Fibroblast of lung (primary cell): ENCODE measurements around the gene TENM4.

Experiments
- EZH2 ChIP-seq: IDR thresholded peaks from 2 replicates; pipeline ENCODE4 v1.5.1; 2012; ENCODE audit warnings: low read length, control low read depth, mild to moderate bottlenecking; ENCODE audit errors: missing control alignments
- TF ChIP-seq, protein P1 (sequence below), 2 donors: IDR thresholded peaks in 1 of 2; conservative IDR thresholded peaks in 1 of 2; 1 replicate in 1 of 2; 2 replicates in 1 of 2; pipeline ENCODE4 v1.5.1; 2011 to 2012; ENCODE audit warnings: low read length in 2 of 2, control low read depth in 1 of 2, inconsistent platforms in 1 of 2, low read depth in 1 of 2, mild to moderate bottlenecking in 1 of 2

GRCh38 chr11:79396001-79396400 is 44.8 kb downstream of the TENM4 start:
- TF ChIP-seq, protein P1, sequence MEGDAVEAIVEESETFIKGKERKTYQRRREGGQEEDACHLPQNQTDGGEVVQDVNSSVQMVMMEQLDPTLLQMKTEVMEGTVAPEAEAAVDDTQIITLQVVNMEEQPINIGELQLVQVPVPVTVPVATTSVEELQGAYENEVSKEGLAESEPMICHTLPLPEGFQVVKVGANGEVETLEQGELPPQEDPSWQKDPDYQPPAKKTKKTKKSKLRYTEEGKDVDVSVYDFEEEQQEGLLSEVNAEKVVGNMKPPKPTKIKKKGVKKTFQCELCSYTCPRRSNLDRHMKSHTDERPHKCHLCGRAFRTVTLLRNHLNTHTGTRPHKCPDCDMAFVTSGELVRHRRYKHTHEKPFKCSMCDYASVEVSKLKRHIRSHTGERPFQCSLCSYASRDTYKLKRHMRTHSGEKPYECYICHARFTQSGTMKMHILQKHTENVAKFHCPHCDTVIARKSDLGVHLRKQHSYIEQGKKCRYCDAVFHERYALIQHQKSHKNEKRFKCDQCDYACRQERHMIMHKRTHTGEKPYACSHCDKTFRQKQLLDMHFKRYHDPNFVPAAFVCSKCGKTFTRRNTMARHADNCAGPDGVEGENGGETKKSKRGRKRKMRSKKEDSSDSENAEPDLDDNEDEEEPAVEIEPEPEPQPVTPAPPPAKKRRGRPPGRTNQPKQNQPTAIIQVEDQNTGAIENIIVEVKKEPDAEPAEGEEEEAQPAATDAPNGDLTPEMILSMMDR (conservative IDR thresholded peaks at IDR 0.05 in 1 of 2, IDR thresholded peaks at IDR 0.05 in 1 of 2; ENCODE audit: low read depth in 1 of 2, low read length in 2 of 2) = no peak
- no peak for TF ChIP-seq EZH2
